ENCODE data around the gene FAM185A.
"Not testable (repeated sequence)": the region's sequence is repeated elsewhere in the genome, so short reads cannot be mapped to it uniquely, and the experiment has no call there.

Gene FAM185A

GRCh38 chr7:102778663-102779062 lies 29.9 kb downstream of the FAM185A start:
- not testable (repeated sequence) for DNase-seq (ENCODE audit: low read depth in 3 of 3)

GRCh38 chr7:102780926-102781325 lies 32.1 kb downstream of the FAM185A start:
- DNase-seq (ENCODE audit: low read depth in 3 of 3): not testable (repeated sequence)

GRCh38 chr7:102788770-102789169 lies 40.0 kb downstream of the FAM185A start:
- DNase-seq (ENCODE audit: low read depth in 3 of 3): not testable (repeated sequence)

- DNase-seq (ENCODE audit: low read depth in 3 of 3): not testable (repeated sequence)
Measured at GRCh38 chr7:102790364-102791100, 41.7 kb downstream of the FAM185A start.

DNA sequence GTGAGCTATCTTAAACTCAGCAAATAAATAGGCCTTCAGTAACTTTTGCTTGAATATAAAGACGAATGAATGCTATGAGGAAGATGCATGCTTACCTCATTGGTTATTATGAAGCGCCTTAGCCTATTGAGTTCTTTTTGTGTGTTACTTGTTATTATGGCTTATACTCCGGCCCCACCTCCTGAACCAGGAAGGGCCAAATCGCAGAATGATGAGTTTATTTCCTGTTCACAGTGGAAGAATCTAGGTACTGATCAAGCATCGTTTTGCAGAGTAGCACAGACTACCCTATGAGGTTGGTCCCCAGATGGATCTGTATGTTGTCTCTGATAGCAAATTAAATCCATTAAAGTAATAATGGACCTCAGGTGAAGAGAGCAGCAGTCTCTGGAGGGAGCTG lies 42.6 kb downstream of the FAM185A start:
- not testable (repeated sequence) for DNase-seq (ENCODE audit: low read depth in 3 of 3)

DNA sequence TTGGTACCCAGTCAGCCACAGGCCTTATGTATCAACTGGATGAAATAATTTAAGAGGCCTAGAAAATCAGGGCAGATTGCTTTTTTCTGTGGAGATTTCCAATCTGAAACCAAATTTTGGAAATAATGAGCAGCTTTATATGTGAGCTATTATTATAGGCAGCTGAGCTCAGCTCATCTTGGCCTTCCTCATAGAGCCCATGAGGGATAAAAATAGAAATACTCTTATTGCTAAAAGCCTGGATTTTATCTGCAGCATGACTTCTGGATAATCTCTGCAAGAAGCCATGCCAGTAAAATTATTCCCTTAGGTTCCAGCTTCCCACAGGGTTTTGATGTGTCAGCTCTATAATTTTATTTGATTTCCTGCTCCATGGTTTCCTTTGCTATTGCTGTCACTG lies 43.0 kb downstream of the FAM185A start:
- DNase-seq (ENCODE audit: low read depth in 3 of 3): not testable (repeated sequence)

DNA sequence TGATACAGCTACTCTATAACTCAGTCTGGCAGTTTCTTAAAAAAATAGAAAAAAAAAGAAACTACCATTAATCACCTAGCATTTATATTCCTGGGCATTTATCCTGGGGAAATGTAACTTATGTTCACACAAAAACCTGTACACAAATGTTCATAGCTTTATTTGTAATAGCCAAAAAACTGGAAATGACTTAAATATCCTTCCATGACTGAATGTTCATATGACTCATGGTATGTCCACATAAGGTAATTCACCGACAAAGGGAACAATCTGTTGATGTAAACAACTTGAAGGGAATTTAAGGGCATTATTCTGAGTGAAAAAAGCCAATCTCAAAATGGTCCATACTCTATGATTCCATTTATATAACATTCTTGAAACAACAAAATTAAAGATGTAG lies 45.8 kb downstream of the FAM185A start:
- DNase-seq (ENCODE audit: low read depth in 3 of 3): not testable (repeated sequence)

DNA sequence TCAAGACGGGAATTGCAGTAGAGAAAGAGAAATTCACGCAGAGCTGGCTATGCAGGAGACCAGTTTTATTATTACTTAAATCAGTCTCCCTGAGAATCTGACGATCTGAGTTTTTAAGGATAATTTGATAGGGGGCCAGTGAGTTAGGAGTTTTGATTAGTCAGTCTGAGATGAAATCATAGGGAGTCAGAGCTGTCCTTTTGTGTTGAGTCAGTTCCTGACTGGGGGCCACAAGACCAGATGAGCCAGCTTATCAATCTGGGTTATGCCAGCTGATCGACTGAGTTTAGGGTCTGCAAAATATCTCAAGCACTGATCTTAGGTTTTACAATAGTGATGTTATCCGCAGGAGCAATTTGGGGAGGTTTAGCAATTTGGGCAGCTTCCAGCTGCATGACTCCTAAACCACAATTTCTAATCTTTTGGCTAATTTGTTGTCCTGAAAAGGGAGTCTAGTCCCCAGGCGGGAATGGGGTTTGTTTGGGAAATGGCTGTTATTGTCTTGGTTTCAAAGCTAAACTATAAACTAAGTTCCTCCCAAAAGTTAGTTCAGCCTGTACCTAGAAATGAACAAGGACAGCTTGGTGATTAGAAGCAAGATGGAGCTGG lies 47.3 kb downstream of the FAM185A start:
- not testable (repeated sequence) for DNase-seq (ENCODE audit: low read depth in 3 of 3)

DNA sequence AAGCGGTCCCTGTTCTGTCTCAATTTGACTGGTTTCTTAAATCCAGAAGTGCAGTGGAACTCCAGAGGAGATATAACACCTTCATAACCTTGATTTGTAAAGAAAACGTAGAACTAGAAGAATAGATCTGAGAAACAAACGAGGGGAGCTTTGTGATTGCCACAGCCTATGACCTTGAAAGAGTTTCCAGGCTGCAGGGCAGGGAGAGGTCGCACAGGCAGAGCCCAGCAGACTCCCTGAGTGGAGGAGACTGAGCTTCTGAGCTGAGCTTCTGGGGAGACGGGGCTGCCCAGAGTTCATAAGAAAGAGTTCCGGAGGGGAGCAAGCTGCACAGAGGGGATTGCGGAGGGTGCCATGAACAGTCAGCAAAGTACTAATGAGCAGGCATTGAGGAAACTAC lies 57.8 kb downstream of the FAM185A start:
- DNase-seq (ENCODE audit: low read depth in 3 of 3): no peak

GRCh38 chr7:102810916-102811315 lies 62.1 kb downstream of the FAM185A start:
- no peak for DNase-seq (ENCODE audit: low read depth in 3 of 3)

DNA sequence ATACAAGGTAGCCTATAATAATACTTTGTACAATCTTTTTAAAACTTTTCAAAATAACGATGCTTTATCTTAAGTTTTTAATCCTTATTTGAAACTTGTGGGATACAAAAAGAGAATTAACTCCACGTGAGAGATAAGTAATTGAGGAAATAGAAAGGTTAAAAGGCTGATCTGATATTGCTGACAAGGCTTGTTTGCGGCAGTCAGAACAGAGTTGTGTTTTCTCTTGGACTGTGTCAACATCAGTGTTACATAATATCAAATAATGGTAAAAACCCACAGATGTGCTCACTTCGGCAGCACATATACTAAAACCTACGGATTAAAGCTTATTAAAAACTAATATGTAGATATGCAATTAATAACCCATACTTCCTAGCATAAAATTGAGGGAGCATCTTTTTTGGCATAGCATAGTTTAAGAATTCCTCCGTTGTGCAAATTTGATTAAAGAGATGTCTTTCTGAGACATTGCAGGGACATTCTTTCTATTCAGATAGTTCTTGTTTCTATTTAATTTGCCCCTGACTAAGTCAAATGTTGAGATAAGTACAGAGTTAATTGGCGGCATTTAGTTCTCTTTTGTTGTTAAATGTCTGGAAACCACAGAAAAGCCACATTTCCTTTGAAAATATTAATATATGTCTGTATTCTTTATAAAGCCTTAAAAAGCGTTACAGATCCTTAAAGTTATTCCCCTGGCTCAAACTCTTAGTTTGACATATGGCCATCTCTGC lies 63.3 kb downstream of the FAM185A start:
- DNase-seq (ENCODE audit: low read depth in 3 of 3): no peak

DNA sequence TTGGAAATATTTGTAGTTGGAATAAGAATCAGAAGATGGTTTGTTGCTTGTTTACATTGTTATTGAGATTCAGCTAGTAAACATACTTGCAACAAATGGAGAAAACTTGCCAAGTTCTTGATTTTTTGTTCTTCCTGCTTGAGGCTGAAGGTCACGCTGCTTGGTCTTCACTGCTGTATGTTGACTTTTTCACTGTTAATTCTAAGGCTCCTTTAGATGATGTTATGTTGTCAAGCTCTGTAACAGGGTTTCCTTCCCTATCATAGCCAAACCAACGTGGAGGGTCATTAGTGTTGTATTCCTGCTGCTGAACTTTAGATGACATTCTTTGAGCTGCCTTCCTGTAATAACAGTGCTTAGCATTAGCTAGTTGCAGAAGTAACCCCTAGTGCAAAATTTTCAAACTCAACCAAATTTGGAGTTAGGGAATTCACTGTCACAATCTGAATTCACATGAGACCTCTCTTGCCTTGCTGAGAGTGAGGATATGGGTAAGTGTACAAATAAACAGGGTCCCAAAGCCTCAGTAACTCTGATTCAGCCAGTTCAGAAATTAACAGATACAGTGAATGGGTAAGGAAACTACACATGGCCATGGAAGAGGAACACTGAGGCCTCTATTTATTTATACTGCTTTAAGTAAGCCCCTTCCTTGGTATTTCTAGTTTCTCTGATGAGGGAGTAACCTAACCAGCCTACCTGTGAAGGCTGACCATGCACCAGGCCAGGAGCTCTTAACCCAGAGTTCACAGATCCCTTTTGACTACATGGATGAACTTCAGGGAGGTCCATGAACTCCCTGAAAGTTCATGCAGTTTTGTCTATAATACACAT lies 64.6 kb downstream of the FAM185A start:
- no peak for DNase-seq (ENCODE audit: low read depth in 3 of 3)

- DNase-seq (ENCODE audit: low read depth in 3 of 3): no peak
Measured at GRCh38 chr7:102814025-102814471, 65.2 kb downstream of the FAM185A start.

DNA sequence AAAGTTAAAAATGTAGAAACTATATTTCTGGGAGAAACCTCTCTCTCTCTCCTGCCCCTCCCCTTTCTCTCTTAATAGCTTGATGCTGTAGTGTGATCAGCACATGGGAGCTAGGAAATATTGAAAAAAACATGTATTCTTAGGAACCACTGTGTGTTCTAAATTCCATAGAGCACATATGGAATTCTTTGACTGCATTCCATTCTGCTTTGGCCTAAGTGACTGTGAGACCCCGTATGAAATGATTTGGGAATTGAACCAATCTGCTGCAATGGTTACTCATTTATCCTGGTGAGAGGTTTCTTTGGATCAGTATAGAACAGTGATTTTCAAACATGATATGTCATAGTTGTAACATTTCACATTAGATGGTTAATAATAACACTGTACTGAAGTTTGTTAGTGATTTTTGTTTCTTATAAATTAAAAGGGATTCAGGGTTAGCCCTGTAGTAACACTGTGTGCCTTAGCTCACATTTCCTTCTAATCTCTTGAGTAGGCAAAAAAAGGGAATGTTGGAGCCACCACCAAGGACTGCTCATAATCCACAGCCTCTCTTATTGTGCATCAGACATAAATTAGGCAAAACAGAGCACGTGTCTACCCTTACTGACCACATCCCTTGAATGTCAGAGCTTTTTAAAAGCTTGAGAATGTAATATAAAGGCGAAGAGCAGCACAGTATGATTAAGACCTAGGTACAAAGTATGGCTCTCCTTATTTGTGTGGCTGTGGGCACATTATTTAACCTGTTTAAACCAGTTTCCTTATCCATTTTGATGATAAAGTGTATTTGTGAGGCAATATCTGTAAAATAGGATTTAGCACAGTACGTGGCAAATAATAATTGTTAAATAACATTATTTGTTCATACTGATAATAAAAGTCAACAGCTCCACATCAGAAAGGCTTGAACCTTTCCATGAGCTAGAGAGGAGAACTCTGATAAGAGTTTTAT lies 69.1 kb downstream of the FAM185A start:
- DNase-seq (ENCODE audit: low read depth in 3 of 3): no peak

DNA sequence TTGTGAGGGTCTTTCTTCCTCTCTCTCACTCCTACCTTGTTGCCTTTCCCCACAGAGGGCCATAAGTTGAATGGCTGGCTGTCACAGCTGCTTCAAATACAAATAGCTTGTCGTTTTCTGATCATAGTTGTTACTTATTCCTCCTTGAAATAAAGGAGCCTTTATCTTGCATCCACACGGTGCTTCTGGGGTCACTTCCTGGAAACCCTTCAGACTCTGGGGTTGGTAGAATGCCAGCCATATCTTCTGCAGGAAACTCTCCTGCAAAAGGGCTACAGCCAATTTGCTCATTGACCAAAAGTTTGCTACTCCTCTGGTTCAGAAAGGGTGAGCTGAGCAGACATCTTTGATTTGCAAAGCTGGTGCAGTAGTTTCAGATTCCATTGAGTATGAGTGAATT lies 70.4 kb downstream of the FAM185A start:
- no peak for DNase-seq (ENCODE audit: low read depth in 3 of 3)

GRCh38 chr7:102821994-102822747 lies 73.4 kb downstream of the FAM185A start:
- DNase-seq (ENCODE audit: low read depth in 3 of 3): no peak

GRCh38 chr7:102823390-102824119 lies 74.8 kb downstream of the FAM185A start:
- no peak for DNase-seq (ENCODE audit: low read depth in 3 of 3)

- DNase-seq (ENCODE audit: low read depth in 3 of 3): no peak
Measured at GRCh38 chr7:102828286-102828685, 79.5 kb downstream of the FAM185A start.

DNA sequence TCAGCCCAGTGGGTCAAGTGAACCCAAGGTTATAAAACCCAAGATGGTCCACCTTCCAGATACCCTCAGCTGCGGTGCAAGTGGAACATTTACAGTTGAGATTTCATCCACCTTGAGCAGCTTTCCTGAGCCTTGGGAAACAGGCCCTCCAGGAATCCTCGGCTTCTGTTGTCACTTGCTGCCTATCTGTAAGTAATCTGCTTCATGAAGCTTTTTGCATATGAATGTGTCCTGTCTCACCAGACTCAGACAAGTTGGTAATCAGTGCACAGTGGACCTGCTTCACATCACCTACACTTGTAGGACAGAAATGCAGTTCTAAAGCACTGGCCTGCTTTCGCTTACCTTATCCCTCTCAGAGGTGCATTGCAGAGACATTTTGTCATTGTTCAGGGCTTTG lies 80.3 kb downstream of the FAM185A start:
- DNase-seq (ENCODE audit: low read depth in 3 of 3): no peak

Data from stimulated activated CD4-positive, alpha-beta T cell treated with anti-CD3 and anti-CD28 coated beads, TNF-alpha, amount 100 ng/mL, for 24 hours (primary cell).